K562 (cell line): Measurements from ENCODE around the gene ACBD3. TPM values are rescaled to one million over a fixed set of nuclear protein-coding genes. Genes with fewer than 3 reads are reported as not detected.

Experiments
- IFI16 ChIP-seq: fragments of 250-450 bp; sonication (Bioruptor Pico); IDR thresholded peaks from 2 replicates; pipeline ENCODE4 v2.1.2; 2022; ENCODE audit warnings: mild to moderate bottlenecking, inconsistent platforms
- MTA1 ChIP-seq: fragments of 450-650 bp; IDR thresholded peaks from 2 replicates; pipeline ENCODE4 v1.6.1; 2017; ENCODE audit warnings: borderline replicate concordance
- POLR2B ChIP-seq: fragments of 450-650 bp; IDR thresholded peaks from 2 replicates; pipeline ENCODE4 v1.6.1; 2018; ENCODE audit warnings: low read depth; ENCODE audit not compliant: partially characterized antibody
- SAFB2 ChIP-seq: fragments of 200-400 bp; formaldehyde crosslinking; IDR thresholded peaks from 2 replicates; pipeline ENCODE4 v1.6.1; 2018; ENCODE audit warnings: borderline replicate concordance, low read length, low read depth, moderate library complexity; ENCODE audit not compliant: severe bottlenecking
- SIN3A ChIP-seq, 2 experiments: fragments of 150-350 bp in 1 of 2; IDR thresholded peaks; 2 replicates each; pipeline ENCODE4 v1.6.1; 2011 to 2016; ENCODE audit warnings: borderline replicate concordance in 2 of 2, low read depth in 2 of 2, low read length in 2 of 2, mild to moderate bottlenecking in 2 of 2, moderate library complexity in 2 of 2; ENCODE audit not compliant: control insufficient read depth in 1 of 2
- SMAD3 ChIP-seq: fragments of 450-650 bp; formaldehyde crosslinking; conservative IDR thresholded peaks from 2 replicates; pipeline ENCODE4 v1.4.0; 2020; ENCODE audit warnings: mild to moderate bottlenecking
- ZKSCAN3 ChIP-seq: fragments of 250-450 bp; sonication (Bioruptor Pico); IDR thresholded peaks from 2 replicates; pipeline ENCODE4 v1.4.0; 2020
- ZNF274 ChIP-seq: IDR thresholded peaks from 2 replicates; pipeline ENCODE4 v1.6.1; 2011; ENCODE audit warnings: low read depth, mild to moderate bottlenecking, low read length, moderate library complexity, borderline replicate concordance
- polyA plus RNA-seq, 8 experiments: library from polyadenylated mRNA; depleted of rRNA in 4 of 8; stranded (reverse) in 5 of 8; unstranded in 3 of 8; fragments of >200 nt; fragmentation: Nextera tagmentation in 2 of 8; fragmentation: Illumina TruSeq in 1 of 8; extraction: Ambion mirVana in 2 of 8; extraction: Trizol in 1 of 8; gene quantifications; 2 replicates each; pipeline versions ENCODE4 v1.2.1 to v1.2.3, GENCODE V29; 2011 to 2014; ENCODE audit warnings: inconsistent platforms in 1 of 8, missing spikeins in 1 of 8
- total RNA-seq, 7 experiments: library from RNA; depleted of rRNA in 6 of 7; stranded (reverse); fragments of >200 nt in 6 of 7; fragmentation: Illumina TruSeq in 2 of 7; extraction: Trizol in 2 of 7; gene quantifications; 2 replicates each; pipeline versions ENCODE4 v1.2.1 to v1.2.3, GENCODE V29; 2011 to 2021; ENCODE audit warnings: low replicate concordance in 1 of 7
- TF ChIP-seq, protein P1 (sequence below): IDR thresholded peaks from 3 replicates; pipeline ENCODE4 v1.6.1; 2011; ENCODE audit warnings: borderline replicate concordance, mild to moderate bottlenecking; ENCODE audit not compliant: insufficient read length, insufficient read depth
- TF ChIP-seq, protein P2 (sequence below), 2 experiments: fragments of 450-650 bp; IDR thresholded peaks; 2 replicates each; pipeline ENCODE4 v1.6.1; 2018; ENCODE audit warnings: mild to moderate bottlenecking in 2 of 2, low read depth in 1 of 2; ENCODE audit not compliant: partially characterized antibody in 2 of 2
- TF ChIP-seq, protein P3 (sequence below): fragments of 450-650 bp; IDR thresholded peaks from 2 replicates; pipeline ENCODE4 v1.6.1; 2016; ENCODE audit warnings: missing biosample characterization, missing genetic modification characterization
- TF ChIP-seq, protein P4 (sequence below): sonication (generic); formaldehyde crosslinking; IDR thresholded peaks from 2 replicates; pipeline ENCODE4 v1.8.0; 2023; ENCODE audit warnings: mild to moderate bottlenecking, missing genetic modification reagents
- TF ChIP-seq, protein P5 (sequence below): fragments of 200-800 bp; sonication (Bioruptor generic); IDR thresholded peaks from 2 replicates; pipeline ENCODE4 v1.6.1; 2017; ENCODE audit warnings: missing genetic modification characterization, missing compliant biosample characterization
- TF ChIP-seq, protein P6 (sequence below): fragments of 250-450 bp; sonication (Bioruptor Pico); IDR thresholded peaks from 2 replicates; pipeline ENCODE4 v1.5.0; 2021

The ACBD3 gene
- total and polyA plus RNA-seq, 9 of the 15 experiments (the other 6 are each of a cell fraction or from before 2014, with no cell fraction given) = 11.1 to 36.7 (median 26.9) TPM

DNA sequence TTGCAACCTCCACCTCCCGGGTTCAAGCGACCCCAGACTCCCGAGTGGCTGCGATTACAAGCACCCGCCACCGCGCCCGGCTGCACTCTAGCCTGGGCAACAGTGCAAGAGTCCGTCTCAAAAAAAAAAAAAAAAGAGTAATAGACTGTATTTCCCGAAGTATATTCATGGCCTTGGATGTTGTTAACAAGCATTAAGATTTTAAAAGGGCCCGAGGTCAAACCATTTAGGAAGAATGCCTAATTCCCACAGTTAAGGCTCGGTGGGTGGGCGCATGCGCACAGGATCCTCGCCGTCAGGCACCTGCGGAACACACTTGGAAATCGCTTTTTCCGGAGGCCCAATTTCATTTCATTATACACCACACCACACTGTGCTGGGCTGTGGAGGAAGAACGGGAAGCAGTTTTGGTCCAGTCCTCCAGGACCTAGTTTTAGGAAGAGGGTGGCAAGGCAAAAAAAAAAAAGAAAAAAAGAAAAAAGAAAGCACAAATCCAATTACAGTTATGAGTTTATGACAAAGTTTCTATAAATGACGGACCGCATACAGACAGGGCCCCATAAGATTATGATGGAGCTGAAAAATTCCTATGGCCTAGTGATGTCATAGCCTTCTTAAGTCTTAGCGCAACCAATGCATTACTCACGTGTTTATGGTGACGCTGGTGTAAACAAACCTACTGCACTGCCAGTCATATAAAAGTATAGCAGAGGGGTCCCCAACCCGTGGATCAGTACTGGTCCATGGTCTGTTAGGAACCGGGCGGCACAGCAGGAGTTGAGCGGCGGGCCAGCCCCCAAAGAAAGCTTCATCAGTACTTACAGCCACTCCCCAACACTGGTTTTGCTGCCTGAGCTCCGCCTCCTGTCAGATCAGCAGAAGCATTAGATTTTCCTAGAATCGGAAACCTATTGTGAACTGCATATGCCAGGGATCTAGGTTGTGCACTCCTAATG is 85.8 kb downstream of the ACBD3 start (continued):
- TF ChIP-seq, protein P1, sequence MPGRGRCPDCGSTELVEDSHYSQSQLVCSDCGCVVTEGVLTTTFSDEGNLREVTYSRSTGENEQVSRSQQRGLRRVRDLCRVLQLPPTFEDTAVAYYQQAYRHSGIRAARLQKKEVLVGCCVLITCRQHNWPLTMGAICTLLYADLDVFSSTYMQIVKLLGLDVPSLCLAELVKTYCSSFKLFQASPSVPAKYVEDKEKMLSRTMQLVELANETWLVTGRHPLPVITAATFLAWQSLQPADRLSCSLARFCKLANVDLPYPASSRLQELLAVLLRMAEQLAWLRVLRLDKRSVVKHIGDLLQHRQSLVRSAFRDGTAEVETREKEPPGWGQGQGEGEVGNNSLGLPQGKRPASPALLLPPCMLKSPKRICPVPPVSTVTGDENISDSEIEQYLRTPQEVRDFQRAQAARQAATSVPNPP = no peak
- no peak for TF ChIP-seq POLR2B
- no peak for TF ChIP-seq MTA1
- TF ChIP-seq, protein P2, sequence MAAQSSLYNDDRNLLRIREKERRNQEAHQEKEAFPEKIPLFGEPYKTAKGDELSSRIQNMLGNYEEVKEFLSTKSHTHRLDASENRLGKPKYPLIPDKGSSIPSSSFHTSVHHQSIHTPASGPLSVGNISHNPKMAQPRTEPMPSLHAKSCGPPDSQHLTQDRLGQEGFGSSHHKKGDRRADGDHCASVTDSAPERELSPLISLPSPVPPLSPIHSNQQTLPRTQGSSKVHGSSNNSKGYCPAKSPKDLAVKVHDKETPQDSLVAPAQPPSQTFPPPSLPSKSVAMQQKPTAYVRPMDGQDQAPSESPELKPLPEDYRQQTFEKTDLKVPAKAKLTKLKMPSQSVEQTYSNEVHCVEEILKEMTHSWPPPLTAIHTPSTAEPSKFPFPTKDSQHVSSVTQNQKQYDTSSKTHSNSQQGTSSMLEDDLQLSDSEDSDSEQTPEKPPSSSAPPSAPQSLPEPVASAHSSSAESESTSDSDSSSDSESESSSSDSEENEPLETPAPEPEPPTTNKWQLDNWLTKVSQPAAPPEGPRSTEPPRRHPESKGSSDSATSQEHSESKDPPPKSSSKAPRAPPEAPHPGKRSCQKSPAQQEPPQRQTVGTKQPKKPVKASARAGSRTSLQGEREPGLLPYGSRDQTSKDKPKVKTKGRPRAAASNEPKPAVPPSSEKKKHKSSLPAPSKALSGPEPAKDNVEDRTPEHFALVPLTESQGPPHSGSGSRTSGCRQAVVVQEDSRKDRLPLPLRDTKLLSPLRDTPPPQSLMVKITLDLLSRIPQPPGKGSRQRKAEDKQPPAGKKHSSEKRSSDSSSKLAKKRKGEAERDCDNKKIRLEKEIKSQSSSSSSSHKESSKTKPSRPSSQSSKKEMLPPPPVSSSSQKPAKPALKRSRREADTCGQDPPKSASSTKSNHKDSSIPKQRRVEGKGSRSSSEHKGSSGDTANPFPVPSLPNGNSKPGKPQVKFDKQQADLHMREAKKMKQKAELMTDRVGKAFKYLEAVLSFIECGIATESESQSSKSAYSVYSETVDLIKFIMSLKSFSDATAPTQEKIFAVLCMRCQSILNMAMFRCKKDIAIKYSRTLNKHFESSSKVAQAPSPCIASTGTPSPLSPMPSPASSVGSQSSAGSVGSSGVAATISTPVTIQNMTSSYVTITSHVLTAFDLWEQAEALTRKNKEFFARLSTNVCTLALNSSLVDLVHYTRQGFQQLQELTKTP (IDR thresholded peaks at IDR 0.05; ENCODE audit: low read depth in 1 of 2, partially characterized antibody in 2 of 2) = no peak
- no peak for TF ChIP-seq SMAD3 (CRISPR knock-in tag)
- no peak for TF ChIP-seq ZNF274
- TF ChIP-seq, protein P3, sequence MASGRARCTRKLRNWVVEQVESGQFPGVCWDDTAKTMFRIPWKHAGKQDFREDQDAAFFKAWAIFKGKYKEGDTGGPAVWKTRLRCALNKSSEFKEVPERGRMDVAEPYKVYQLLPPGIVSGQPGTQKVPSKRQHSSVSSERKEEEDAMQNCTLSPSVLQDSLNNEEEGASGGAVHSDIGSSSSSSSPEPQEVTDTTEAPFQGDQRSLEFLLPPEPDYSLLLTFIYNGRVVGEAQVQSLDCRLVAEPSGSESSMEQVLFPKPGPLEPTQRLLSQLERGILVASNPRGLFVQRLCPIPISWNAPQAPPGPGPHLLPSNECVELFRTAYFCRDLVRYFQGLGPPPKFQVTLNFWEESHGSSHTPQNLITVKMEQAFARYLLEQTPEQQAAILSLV (tag) = no peak
- TF ChIP-seq, protein P4, sequence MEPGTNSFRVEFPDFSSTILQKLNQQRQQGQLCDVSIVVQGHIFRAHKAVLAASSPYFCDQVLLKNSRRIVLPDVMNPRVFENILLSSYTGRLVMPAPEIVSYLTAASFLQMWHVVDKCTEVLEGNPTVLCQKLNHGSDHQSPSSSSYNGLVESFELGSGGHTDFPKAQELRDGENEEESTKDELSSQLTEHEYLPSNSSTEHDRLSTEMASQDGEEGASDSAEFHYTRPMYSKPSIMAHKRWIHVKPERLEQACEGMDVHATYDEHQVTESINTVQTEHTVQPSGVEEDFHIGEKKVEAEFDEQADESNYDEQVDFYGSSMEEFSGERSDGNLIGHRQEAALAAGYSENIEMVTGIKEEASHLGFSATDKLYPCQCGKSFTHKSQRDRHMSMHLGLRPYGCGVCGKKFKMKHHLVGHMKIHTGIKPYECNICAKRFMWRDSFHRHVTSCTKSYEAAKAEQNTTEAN (CRISPR knock-in tag) = no peak
- TF ChIP-seq SAFB2 = no peak
- no peak for TF ChIP-seq SIN3A (IDR thresholded peaks at IDR 0.05; ENCODE audit: borderline replicate concordance in 2 of 2, control insufficient read depth in 1 of 2, low read depth in 2 of 2, low read length in 2 of 2)
- TF ChIP-seq, protein P5, sequence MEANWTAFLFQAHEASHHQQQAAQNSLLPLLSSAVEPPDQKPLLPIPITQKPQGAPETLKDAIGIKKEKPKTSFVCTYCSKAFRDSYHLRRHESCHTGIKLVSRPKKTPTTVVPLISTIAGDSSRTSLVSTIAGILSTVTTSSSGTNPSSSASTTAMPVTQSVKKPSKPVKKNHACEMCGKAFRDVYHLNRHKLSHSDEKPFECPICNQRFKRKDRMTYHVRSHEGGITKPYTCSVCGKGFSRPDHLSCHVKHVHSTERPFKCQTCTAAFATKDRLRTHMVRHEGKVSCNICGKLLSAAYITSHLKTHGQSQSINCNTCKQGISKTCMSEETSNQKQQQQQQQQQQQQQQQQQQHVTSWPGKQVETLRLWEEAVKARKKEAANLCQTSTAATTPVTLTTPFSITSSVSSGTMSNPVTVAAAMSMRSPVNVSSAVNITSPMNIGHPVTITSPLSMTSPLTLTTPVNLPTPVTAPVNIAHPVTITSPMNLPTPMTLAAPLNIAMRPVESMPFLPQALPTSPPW (CRISPR knock-in tag) = no peak
- TF ChIP-seq ZKSCAN3 (CRISPR knock-in tag) = no peak
- TF ChIP-seq, protein P6, sequence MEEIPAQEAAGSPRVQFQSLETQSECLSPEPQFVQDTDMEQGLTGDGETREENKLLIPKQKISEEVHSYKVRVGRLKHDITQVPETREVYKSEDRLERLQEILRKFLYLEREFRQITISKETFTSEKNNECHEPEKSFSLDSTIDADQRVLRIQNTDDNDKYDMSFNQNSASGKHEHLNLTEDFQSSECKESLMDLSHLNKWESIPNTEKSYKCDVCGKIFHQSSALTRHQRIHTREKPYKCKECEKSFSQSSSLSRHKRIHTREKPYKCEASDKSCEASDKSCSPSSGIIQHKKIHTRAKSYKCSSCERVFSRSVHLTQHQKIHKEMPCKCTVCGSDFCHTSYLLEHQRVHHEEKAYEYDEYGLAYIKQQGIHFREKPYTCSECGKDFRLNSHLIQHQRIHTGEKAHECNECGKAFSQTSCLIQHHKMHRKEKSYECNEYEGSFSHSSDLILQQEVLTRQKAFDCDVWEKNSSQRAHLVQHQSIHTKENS = no peak
- TF ChIP-seq IFI16 (CRISPR knock-in tag) = no peak
